ENCODE measurements around the gene TWF1. TPM values are rescaled to one million over a fixed set of nuclear protein-coding genes. Genes with fewer than 3 reads are reported as not detected.
"Not testable (repeated sequence)": the region's sequence is repeated elsewhere in the genome, so short reads cannot be mapped to it uniquely, and the experiment has no call there.

TWF1 gene
- total RNA-seq, 1 experiment from 2014 or later, result 107 TPM

- peak; percentile 41 for DNase-seq (ENCODE audit: low spot score)
- BruUV-seq (replicated peaks), result TSS peak; percentile 79
- Histone ChIP-seq H3K36me3 (ENCODE audit: insufficient read depth, low read length, poor library complexity, severe bottlenecking) (peaks cover 14% of the 10 kb centered on the region), H3K4me3 (ENCODE audit: low read depth, low read length, poor library complexity, severe bottlenecking) (peak overlapping the region; percentile 74), H3K27me3 (replicated peaks; ENCODE audit: insufficient read depth, low read depth, low read length, poor library complexity) (no peaks in the 10 kb centered on the region), H3K27ac (ENCODE audit: low read depth, low read length, poor library complexity, severe bottlenecking) (peak overlapping the region; percentile 60), H3K9me3 (ENCODE audit: low read depth, low read length, poor library complexity, severe bottlenecking) (no peaks in the 10 kb centered on the region), H3K4me1 (ENCODE audit: insufficient read depth, low read length, poor library complexity, severe bottlenecking) (peaks cover 9% of the 10 kb centered on the region)
- ChIA-PET POLR2A (ENCODE audit: low non-redundant PET) (no interaction called here), CTCF (interaction anchor here (0.5 kb wide), 1 partner anchor 326 kb away, joined by 3 read pairs; no protein-coding TSS in a partner anchor)
- no peak for TF ChIP-seq EZH2 (IDR thresholded peaks at IDR 0.05; ENCODE audit: borderline replicate concordance, low read depth, low read length, poor library complexity, severe bottlenecking)
- TF ChIP-seq CTCF (conservative IDR thresholded peaks at IDR 0.05; ENCODE audit: low read depth, low read length), result no peak
- intact Hi-C loops (cut with micrococcal nuclease; ENCODE audit: unreplicated experiment), result no loop called here
Measured at GRCh38 chr12:43758247-43758727, 47.8 kb downstream of the TWF1 start.

GRCh38 chr12:43754015-43754414 is 52.1 kb downstream of the TWF1 start:
- no peaks in the 10 kb centered on the region for H3K27me3 ChIP-seq (replicated peaks; ENCODE audit: insufficient read depth, low read depth, low read length, poor library complexity)
- no peak for TF ChIP-seq EZH2 (IDR thresholded peaks at IDR 0.05; ENCODE audit: borderline replicate concordance, low read depth, low read length, poor library complexity, severe bottlenecking)
- no peak for TF ChIP-seq CTCF (conservative IDR thresholded peaks at IDR 0.05; ENCODE audit: low read depth, low read length)
- no peak overlapping the region for H3K4me3 ChIP-seq (ENCODE audit: low read depth, low read length, poor library complexity, severe bottlenecking)
- peaks cover 4% of the 10 kb centered on the region for H3K9me3 ChIP-seq (ENCODE audit: low read depth, low read length, poor library complexity, severe bottlenecking)
- intact Hi-C loops (cut with micrococcal nuclease; ENCODE audit: unreplicated experiment), result no loop called here
- CTCF ChIA-PET, result no interaction called here
- no TSS peak for BruUV-seq (replicated peaks)
- H3K27ac ChIP-seq (ENCODE audit: low read depth, low read length, poor library complexity, severe bottlenecking), result no peak overlapping the region
- POLR2A ChIA-PET (ENCODE audit: low non-redundant PET), result no interaction called here
- H3K36me3 ChIP-seq (ENCODE audit: insufficient read depth, low read length, poor library complexity, severe bottlenecking), result peaks cover 14% of the 10 kb centered on the region
- H3K4me1 ChIP-seq (ENCODE audit: insufficient read depth, low read length, poor library complexity, severe bottlenecking), result peaks cover 3% of the 10 kb centered on the region
- DNase-seq (ENCODE audit: low spot score), result no peak

- CTCF ChIA-PET; POLR2A ChIA-PET (ENCODE audit: low non-redundant PET): not testable (repeated sequence)
Measured at GRCh38 chr12:43751360-43751759, 54.8 kb downstream of the TWF1 start.

GRCh38 chr12:43750814-43751213 is 55.3 kb downstream of the TWF1 start:
- no peaks in the 10 kb centered on the region for H3K4me1 ChIP-seq (ENCODE audit: insufficient read depth, low read length, poor library complexity, severe bottlenecking)
- peaks cover 14% of the 10 kb centered on the region for H3K36me3 ChIP-seq (ENCODE audit: insufficient read depth, low read length, poor library complexity, severe bottlenecking)
- no peaks in the 10 kb centered on the region for H3K27me3 ChIP-seq (replicated peaks; ENCODE audit: insufficient read depth, low read depth, low read length, poor library complexity)
- ChIA-PET CTCF (no interaction called here), POLR2A (ENCODE audit: low non-redundant PET) (no interaction called here)
- intact Hi-C loops (cut with micrococcal nuclease; ENCODE audit: unreplicated experiment), result no loop called here
- no peak for DNase-seq (ENCODE audit: low spot score)
- no peak overlapping the region for H3K4me3 ChIP-seq (ENCODE audit: low read depth, low read length, poor library complexity, severe bottlenecking)
- no peak overlapping the region for H3K27ac ChIP-seq (ENCODE audit: low read depth, low read length, poor library complexity, severe bottlenecking)
- BruUV-seq (replicated peaks), result no TSS peak
- no peak for TF ChIP-seq CTCF (conservative IDR thresholded peaks at IDR 0.05; ENCODE audit: low read depth, low read length)
- no peak for TF ChIP-seq EZH2 (IDR thresholded peaks at IDR 0.05; ENCODE audit: borderline replicate concordance, low read depth, low read length, poor library complexity, severe bottlenecking)
- peaks cover 4% of the 10 kb centered on the region for H3K9me3 ChIP-seq (ENCODE audit: low read depth, low read length, poor library complexity, severe bottlenecking)

More at GRCh38 chr12:43751360-43751759, 54.8 kb downstream of the TWF1 start:
- H3K27me3 ChIP-seq (replicated peaks; ENCODE audit: insufficient read depth, low read depth, low read length, poor library complexity); intact Hi-C loops (cut with micrococcal nuclease; ENCODE audit: unreplicated experiment); DNase-seq (ENCODE audit: low spot score); H3K9me3 ChIP-seq (ENCODE audit: low read depth, low read length, poor library complexity, severe bottlenecking); BruUV-seq (replicated peaks); H3K4me3 ChIP-seq (ENCODE audit: low read depth, low read length, poor library complexity, severe bottlenecking); H3K27ac ChIP-seq (ENCODE audit: low read depth, low read length, poor library complexity, severe bottlenecking); H3K4me1 ChIP-seq (ENCODE audit: insufficient read depth, low read length, poor library complexity, severe bottlenecking): not testable (repeated sequence)
- H3K36me3 ChIP-seq (ENCODE audit: insufficient read depth, low read length, poor library complexity, severe bottlenecking), result peaks cover 14% of the 10 kb centered on the region
